VCaP (cell line): ENCODE measurements around the gene TMEM190.

Source experiments
- H3K27ac ChIP-seq: fragments of 450-650 bp; 2 replicates; pipeline ENCODE4 v1.5.1; 2017
- CTCF ChIP-seq: fragments of 450-650 bp; conservative IDR thresholded peaks from 2 replicates; pipeline ENCODE4 v1.5.1; 2017; ENCODE audit warnings: mild to moderate bottlenecking, moderate library complexity

Gene TMEM190

GRCh38 chr19:55353803-55354697 is 22.6 kb upstream of the TMEM190 start:
- no peak for TF ChIP-seq CTCF
- H3K27ac ChIP-seq: no peak overlapping the region

GRCh38 chr19:55354698-55355212 is 21.9 kb upstream of the TMEM190 start, which contains the start of gene COX6B2:
TSS of gene COX6B2 (minus strand) at chr19:55354719. CDS start at chr19:55354521, 198 bp downstream.
- TF ChIP-seq CTCF: no peak
- no peak within 1 kb of the TSS for H3K27ac ChIP-seq

GRCh38 chr19:55355213-55355821 is 21.3 kb upstream of the TMEM190 start:
- H3K27ac ChIP-seq: no peak overlapping the region
- no peak for TF ChIP-seq CTCF

- TF ChIP-seq CTCF: no peak
- no peak overlapping the region for H3K27ac ChIP-seq
Observed at GRCh38 chr19:55358493-55358892, 18.1 kb upstream of the TMEM190 start.

- no peak for TF ChIP-seq CTCF
Observed at GRCh38 chr19:55358943-55359908, 17.4 kb upstream of the TMEM190 start.

GRCh38 chr19:55360902-55361301 is 15.7 kb upstream of the TMEM190 start:
- no peak for TF ChIP-seq CTCF

More at GRCh38 chr19:55358943-55359908, 17.4 kb upstream of the TMEM190 start:
- H3K27ac ChIP-seq: no peak overlapping the region

More at GRCh38 chr19:55360902-55361301, 15.7 kb upstream of the TMEM190 start:
- no peak overlapping the region for H3K27ac ChIP-seq
